Astrocyte of the cerebellum (primary cell): ENCODE measurements around the gene PON3.
"Not testable (repeated sequence)": the region's sequence is repeated elsewhere in the genome, so short reads cannot be mapped to it uniquely, and the experiment has no call there.

Source experiments
- DNase-seq: peaks from one replicate; pipeline ENCODE4 v3.0.0-alpha.2; 2011; ENCODE audit warnings: low read depth
- H3K4me3 ChIP-seq: 2 replicates; pipeline ENCODE4 v1.5.1; 2011; ENCODE audit warnings: mild to moderate bottlenecking, low read depth, low read length, moderate library complexity
- CTCF ChIP-seq: IDR thresholded peaks from 2 replicates; pipeline ENCODE4 v1.5.1; 2012; ENCODE audit warnings: low read length, low read depth, moderate library complexity, mild to moderate bottlenecking; ENCODE audit errors: missing control alignments
- in situ Hi-C: cut with HindIII; loops from 2 replicates; pipeline ENCODE4 v1.10.0; 2017; ENCODE audit warnings: low sequenced_read_pairs

PON3 gene

GRCh38 chr7:95398155-95398940, 2.2 kb upstream of the PON3 start:
- no peak for TF ChIP-seq CTCF
- in situ Hi-C loops: no loop called here
- no peak for DNase-seq
- no peak overlapping the region for H3K4me3 ChIP-seq

- no peak for DNase-seq
- no peak overlapping the region for H3K4me3 ChIP-seq
- in situ Hi-C loops: no loop called here
- no peak for TF ChIP-seq CTCF
Observed at GRCh38 chr7:95397381-95397780, 1.2 kb upstream of the PON3 start.

- in situ Hi-C loops: no loop called here
- DNase-seq: no peak
- H3K4me3 ChIP-seq: no peak overlapping the region
- TF ChIP-seq CTCF: no peak
Observed at GRCh38 chr7:95395755-95396135, 430 bp downstream of the PON3 start.

- in situ Hi-C loops: no loop called here
- no peak for TF ChIP-seq CTCF
- no peak overlapping the region for H3K4me3 ChIP-seq
- DNase-seq: no peak
Observed at GRCh38 chr7:95394370-95394769, 1.8 kb downstream of the PON3 start.

GRCh38 chr7:95391761-95392160, 4.4 kb downstream of the PON3 start:
- TF ChIP-seq CTCF: no peak
- in situ Hi-C loops: no loop called here
- H3K4me3 ChIP-seq: no peak overlapping the region
- no peak for DNase-seq

GRCh38 chr7:95389516-95389915, 6.7 kb downstream of the PON3 start:
- H3K4me3 ChIP-seq: no peak overlapping the region
- TF ChIP-seq CTCF: no peak
- in situ Hi-C loops: no loop called here
- no peak for DNase-seq

- in situ Hi-C loops, DNase-seq: not testable (repeated sequence)
Observed at GRCh38 chr7:95379457-95379856, 16.7 kb downstream of the PON3 start.

More at GRCh38 chr7:95379457-95379856, 16.7 kb downstream of the PON3 start:
- not testable (repeated sequence) for H3K4me3 ChIP-seq
